Duodenal mucosa (tissue), 2 donors: Measurements from ENCODE around the gene GARNL3.

ENCODE experiments used
- H3K27ac ChIP-seq: one replicate; pipeline ENCODE4 v1.7.0; 2013; ENCODE audit warnings: low read depth, low read length
- H3K27me3 ChIP-seq, 2 donors: one replicate each; pipeline ENCODE4 v1.7.0; 2013; ENCODE audit warnings: low read length in 2 of 2, control low read depth in 1 of 2; ENCODE audit not compliant: insufficient read depth in 2 of 2, control insufficient read depth in 1 of 2
- H3K36me3 ChIP-seq, 2 donors: one replicate each; pipeline ENCODE4 v1.7.0; 2013; ENCODE audit warnings: low read length in 2 of 2, control low read depth in 1 of 2; ENCODE audit not compliant: insufficient read depth in 2 of 2, control insufficient read depth in 1 of 2
- H3K4me1 ChIP-seq, 2 donors: one replicate each; pipeline ENCODE4 v1.7.0; 2013; ENCODE audit warnings: low read length in 2 of 2, control low read depth in 1 of 2; ENCODE audit not compliant: insufficient read depth in 2 of 2, control insufficient read depth in 1 of 2
- H3K4me3 ChIP-seq, 2 donors: one replicate each; pipeline ENCODE4 v1.7.0; 2013; ENCODE audit warnings: low read length in 2 of 2, low read depth in 1 of 2
- H3K9ac ChIP-seq, 2 donors: one replicate each; pipeline ENCODE4 v1.7.0; 2013; ENCODE audit warnings: low read length in 2 of 2, low read depth in 1 of 2
- H3K9me3 ChIP-seq, 2 donors: one replicate each; pipeline ENCODE4 v1.7.0; 2013; ENCODE audit warnings: low read length in 2 of 2, control low read depth in 1 of 2; ENCODE audit not compliant: control insufficient read depth in 1 of 2

GARNL3 gene

GRCh38 chr9:127233989-127234388 lies 30.6 kb upstream of the GARNL3 start:
- Histone ChIP-seq H3K27me3 (no peaks in the 10 kb centered on the region), H3K36me3 (no peaks in the 10 kb centered on the region), H3K27ac (no peak overlapping the region), H3K4me3 (no peak overlapping the region), H3K9me3 (no peaks in the 10 kb centered on the region), H3K4me1 (no peaks in the 10 kb centered on the region), H3K9ac (no peak overlapping the region)

- Histone ChIP-seq H3K9me3 (no peaks in the 10 kb centered on the region), H3K9ac (no peak overlapping the region), H3K27ac (no peak overlapping the region), H3K36me3 (no peaks in the 10 kb centered on the region), H3K27me3 (no peaks in the 10 kb centered on the region), H3K4me3 (no peak overlapping the region), H3K4me1 (no peaks in the 10 kb centered on the region)
These were observed 26.8 kb upstream of the GARNL3 start for GRCh38 chr9:127237801-127238200.

- Histone ChIP-seq H3K36me3 (no peaks in the 10 kb centered on the region), H3K4me1 (peaks cover 15 to 16% of the 10 kb centered on the region in 2 donors), H3K27ac (no peak overlapping the region), H3K9ac (no peak overlapping the region), H3K27me3 (no peaks in the 10 kb centered on the region), H3K4me3 (no peak overlapping the region), H3K9me3 (no peaks in the 10 kb centered on the region)
These were observed 23.2 kb upstream of the GARNL3 start for GRCh38 chr9:127241354-127241753.

- Histone ChIP-seq H3K4me3 (peak overlapping the region; percentile 90 to 93), H3K9me3 (no peaks in the 10 kb centered on the region), H3K9ac (peak overlapping the region; percentile 71 to 79), H3K27ac (no peak overlapping the region), H3K27me3 (no peaks in the 10 kb centered on the region), H3K4me1 (peaks cover 15 to 16% of the 10 kb centered on the region in 2 donors), H3K36me3 (no peaks in the 10 kb centered on the region)
These were observed 19.7 kb upstream of the GARNL3 start for GRCh38 chr9:127244609-127245601.

- H3K27me3 ChIP-seq, result no peaks in the 10 kb centered on the region
- H3K4me1 ChIP-seq, result peaks cover 15 to 16% of the 10 kb centered on the region in 2 donors
- H3K27ac ChIP-seq, result no peak overlapping the region
- H3K9me3 ChIP-seq, result no peaks in the 10 kb centered on the region
- no peaks in the 10 kb centered on the region for H3K36me3 ChIP-seq
- H3K9ac ChIP-seq, result peak overlapping the region in 1 of 2 donors; percentile 71
- H3K4me3 ChIP-seq, result peak overlapping the region; percentile 90 to 93
These were observed 18.9 kb upstream of the GARNL3 start for GRCh38 chr9:127245637-127246164.

GRCh38 chr9:127248241-127248640 lies 16.3 kb upstream of the GARNL3 start:
- Histone ChIP-seq H3K9ac (no peak overlapping the region), H3K27me3 (no peaks in the 10 kb centered on the region), H3K9me3 (no peaks in the 10 kb centered on the region), H3K36me3 (no peaks in the 10 kb centered on the region), H3K27ac (no peak overlapping the region), H3K4me3 (no peak overlapping the region), H3K4me1 (peaks cover 15 to 16% of the 10 kb centered on the region in 2 donors)

GRCh38 chr9:127249877-127250276 lies 14.7 kb upstream of the GARNL3 start:
- no peaks in the 10 kb centered on the region for H3K36me3 ChIP-seq
- H3K4me1 ChIP-seq, result peaks cover 11% of the 10 kb centered on the region in 2 donors
- no peak overlapping the region for H3K27ac ChIP-seq
- H3K9ac ChIP-seq, result no peak overlapping the region
- H3K4me3 ChIP-seq, result no peak overlapping the region
- no peaks in the 10 kb centered on the region for H3K9me3 ChIP-seq
- H3K27me3 ChIP-seq, result no peaks in the 10 kb centered on the region

GRCh38 chr9:127250896-127251391 lies 13.6 kb upstream of the GARNL3 start:
- Histone ChIP-seq H3K27me3 (no peaks in the 10 kb centered on the region), H3K4me3 (no peak overlapping the region), H3K9me3 (no peaks in the 10 kb centered on the region), H3K36me3 (no peaks in the 10 kb centered on the region), H3K27ac (no peak overlapping the region), H3K9ac (no peak overlapping the region), H3K4me1 (peaks cover 3 to 4% of the 10 kb centered on the region in 2 donors)

GRCh38 chr9:127252410-127253318 lies 11.9 kb upstream of the GARNL3 start:
- H3K9me3 ChIP-seq, result no peaks in the 10 kb centered on the region
- no peaks in the 10 kb centered on the region for H3K4me1 ChIP-seq
- H3K9ac ChIP-seq, result no peak overlapping the region
- H3K27ac ChIP-seq, result no peak overlapping the region
- no peaks in the 10 kb centered on the region for H3K27me3 ChIP-seq
- H3K36me3 ChIP-seq, result no peaks in the 10 kb centered on the region
- H3K4me3 ChIP-seq, result no peak overlapping the region
